H1 (cell line): Measurements from ENCODE around the gene SPINK5. TPM values are rescaled to one million over a fixed set of nuclear protein-coding genes. Genes with fewer than 3 reads are reported as not detected.

Experiments used
- BACH1 ChIP-seq: IDR thresholded peaks from 2 replicates; pipeline ENCODE4 v1.6.1; 2012; ENCODE audit warnings: low read length, improper control_type of control experiment
- CEBPB ChIP-seq: IDR thresholded peaks from 2 replicates; pipeline ENCODE4 v1.6.1; 2012; ENCODE audit warnings: low read depth, low read length
- CHD1 ChIP-seq: IDR thresholded peaks from 2 replicates; pipeline ENCODE4 v1.6.1; 2012; ENCODE audit warnings: low read depth, low read length, improper control_type of control experiment
- EZH2 ChIP-seq: fragments of 200-600 bp; sonication (generic); IDR thresholded peaks from 2 replicates; pipeline ENCODE4 v1.7.1; 2012; ENCODE audit warnings: low read depth, mild to moderate bottlenecking, moderate library complexity, low read length, inconsistent platforms; ENCODE audit not compliant: severe bottlenecking
- HDAC6 ChIP-seq: IDR thresholded peaks from one replicate; pipeline ENCODE4 v1.7.1; 2012; ENCODE audit warnings: low read depth, mild to moderate bottlenecking, inconsistent platforms, low read length, moderate library complexity
- KDM5A ChIP-seq: fragments of 200-600 bp; IDR thresholded peaks from 2 replicates; pipeline ENCODE4 v1.7.1; 2012; ENCODE audit warnings: mild to moderate bottlenecking, low read length, inconsistent platforms, mixed read lengths
- POU5F1 ChIP-seq: IDR thresholded peaks from 2 replicates; pipeline ENCODE4 v1.6.1; 2011; ENCODE audit warnings: low read depth, mild to moderate bottlenecking, low read length, moderate library complexity
- RNF2 ChIP-seq: fragments of 200-900, 300-1000 bp; sonication (generic); IDR thresholded peaks from 2 replicates; pipeline ENCODE4 v1.7.1; 2016; ENCODE audit warnings: borderline replicate concordance, low read depth, mild to moderate bottlenecking, antibody characterized with exemption, low read length; ENCODE audit not compliant: poor library complexity, severe bottlenecking; ENCODE audit errors: missing control alignments
- SAP30 ChIP-seq: fragments of 300-600 bp; sonication (generic); IDR thresholded peaks from 2 replicates; pipeline ENCODE4 v1.7.1; 2012; ENCODE audit warnings: low read length, moderate library complexity, mild to moderate bottlenecking, inconsistent platforms; ENCODE audit not compliant: insufficient read depth, insufficient replicate concordance
- polyA plus RNA-seq, 7 experiments: library from polyadenylated mRNA; depleted of rRNA in 3 of 7; stranded (reverse) in 5 of 7; unstranded in 2 of 7; fragments of >200 nt in 5 of 7; fragments of 200-250 nt in 2 of 7; gene quantifications; 1 replicate in 5 of 7; 2 replicates in 1 of 7; 4 replicates in 1 of 7; pipeline versions ENCODE4 v1.2.1 to v1.2.3, GENCODE V29; 2011 to 2013; ENCODE audit warnings: missing spikeins in 2 of 7, mixed read lengths in 2 of 7
- total RNA-seq: library from RNA; stranded (reverse); fragmentation: NEBNext Ultra II Directional; extraction: Animal tissue kit (Norgen Biotek cat#: 25700); gene quantifications from 2 replicates; pipeline ENCODE4 v1.2.1, GENCODE V29; 2021

The SPINK5 gene
- total and polyA plus RNA-seq, 2 of the 8 experiments (the other 6 are each of a cell fraction or from before 2014, with no cell fraction given): 1.4 to 2.2 TPM

- no peak for TF ChIP-seq SAP30
- TF ChIP-seq BACH1: no peak
- no peak for TF ChIP-seq RNF2
- no peak for TF ChIP-seq POU5F1
- no peak for TF ChIP-seq KDM5A
- no peak for TF ChIP-seq HDAC6
- no peak for TF ChIP-seq CHD1
- TF ChIP-seq EZH2: no peak
- no peak for TF ChIP-seq CEBPB
- TF ChIP-seq, all 59 proteins: peak for 0
These were observed 92.8 kb downstream of the SPINK5 start (continued) for GRCh38 chr5:148156609-148157008.
